Neuronal stem cell (in vitro differentiated cells): ENCODE measurements around the gene NR4A2.

Experiments used
- DNase-seq: peaks from one replicate; pipeline ENCODE4 v3.0.0-alpha.2; 2013; ENCODE audit warnings: low spot score
- H2AFZ ChIP-seq: one replicate; pipeline ENCODE4 v1.6.1; 2013; ENCODE audit warnings: mild to moderate bottlenecking, low read length, inconsistent platforms
- H2AK5ac ChIP-seq: 2 replicates; pipeline ENCODE4 v1.6.1; 2013; ENCODE audit warnings: low read depth, mild to moderate bottlenecking, inconsistent platforms, low read length, moderate library complexity, mixed read lengths
- H2BK120ac ChIP-seq: 2 replicates; pipeline ENCODE4 v1.6.1; 2013; ENCODE audit warnings: low read depth, mild to moderate bottlenecking, inconsistent platforms, low read length, moderate library complexity, mixed read lengths
- H2BK12ac ChIP-seq: one replicate; pipeline ENCODE4 v1.6.1; 2013; ENCODE audit warnings: low read length, inconsistent platforms
- H2BK15ac ChIP-seq: 2 replicates; pipeline ENCODE4 v1.6.1; 2013; ENCODE audit warnings: mild to moderate bottlenecking, low read length, inconsistent platforms, mixed read lengths
- H2BK5ac ChIP-seq: one replicate; pipeline ENCODE4 v1.6.1; 2013; ENCODE audit warnings: inconsistent platforms, mild to moderate bottlenecking, low read length, moderate library complexity
- H3K14ac ChIP-seq: one replicate; pipeline ENCODE4 v1.6.1; 2013; ENCODE audit warnings: low read length, inconsistent platforms
- H3K18ac ChIP-seq: 2 replicates; pipeline ENCODE4 v1.6.1; 2013; ENCODE audit warnings: low read length, inconsistent platforms
- H3K23ac ChIP-seq: 2 replicates; pipeline ENCODE4 v1.6.1; 2013; ENCODE audit warnings: low read depth, mild to moderate bottlenecking, mixed read lengths, low read length, inconsistent platforms; ENCODE audit not compliant: poor library complexity
- H3K27ac ChIP-seq: replicated peaks from 3 replicates; pipeline ENCODE4 v1.5.1; 2013; ENCODE audit warnings: low read length, inconsistent platforms
- H3K27me3 ChIP-seq, 3 experiments: 2 replicates each; pipeline ENCODE4 v1.6.1; 2013; ENCODE audit warnings: low read length in 3 of 3, mild to moderate bottlenecking in 2 of 3, inconsistent platforms in 1 of 3, low read depth in 1 of 3, mixed read lengths in 1 of 3, moderate library complexity in 1 of 3; ENCODE audit not compliant: control insufficient read depth in 3 of 3, insufficient read depth in 3 of 3
- H3K36me3 ChIP-seq, 2 donors: replicated peaks in 1 of 2; 2 replicates each; pipeline ENCODE4 v1.6.1; 2013; ENCODE audit warnings: low read length in 2 of 2; ENCODE audit not compliant: control insufficient read depth in 2 of 2, insufficient read depth in 2 of 2
- H3K4ac ChIP-seq: 2 replicates; pipeline ENCODE4 v1.6.1; 2013; ENCODE audit warnings: inconsistent platforms, mild to moderate bottlenecking, low read length, moderate library complexity
- H3K4me1 ChIP-seq, 2 donors: 1 replicate in 1 of 2; 2 replicates in 1 of 2; pipeline ENCODE4 v1.6.1; 2013; ENCODE audit warnings: low read length in 2 of 2, low read depth in 1 of 2; ENCODE audit not compliant: control insufficient read depth in 2 of 2, insufficient read depth in 1 of 2
- H3K4me2 ChIP-seq: one replicate; pipeline ENCODE4 v1.6.1; 2013; ENCODE audit warnings: mild to moderate bottlenecking, low read length, inconsistent platforms; ENCODE audit not compliant: insufficient read depth, poor library complexity, severe bottlenecking
- H3K4me3 ChIP-seq, 2 donors: 2 replicates each; pipeline ENCODE4 v1.5.1; 2013; ENCODE audit warnings: low read length in 2 of 2, mild to moderate bottlenecking in 2 of 2, inconsistent platforms in 1 of 2, moderate library complexity in 1 of 2
- H3K79me1 ChIP-seq: one replicate; pipeline ENCODE4 v1.6.1; 2013; ENCODE audit warnings: low read depth, mild to moderate bottlenecking, inconsistent platforms, low read length, moderate library complexity
- H3K9ac ChIP-seq: one replicate; pipeline ENCODE4 v1.6.1; 2013; ENCODE audit warnings: mild to moderate bottlenecking, low read depth, low read length, inconsistent platforms; ENCODE audit not compliant: poor library complexity
- H3K9me3 ChIP-seq, 2 donors: replicated peaks in 1 of 2; 2 replicates each; pipeline versions ENCODE3 to v1.6.1; 2013; ENCODE audit warnings: low read length in 2 of 2, mild to moderate bottlenecking in 2 of 2, inconsistent platforms in 1 of 2, low read depth in 1 of 2, mixed read lengths in 1 of 2, moderate library complexity in 1 of 2; ENCODE audit not compliant: control insufficient read depth in 2 of 2, insufficient read depth in 1 of 2
- H4K8ac ChIP-seq: one replicate; pipeline ENCODE4 v1.6.1; 2013; ENCODE audit warnings: low read depth, mild to moderate bottlenecking, inconsistent platforms, low read length, moderate library complexity
- H4K91ac ChIP-seq: one replicate; pipeline ENCODE4 v1.6.1; 2013; ENCODE audit warnings: low read length, low read depth, mild to moderate bottlenecking, inconsistent platforms; ENCODE audit not compliant: poor library complexity
- whole genome bisulfite sequencing, 2 donors: extraction: QIAGEN DNeasy Blood & Tissue Kit; methylation state at CpG; one replicate each; pipeline ENCODE4 v1.1.7; 2013; ENCODE audit warnings: missing lambda C conversion rate in 2 of 2, mixed read lengths in 1 of 2; ENCODE audit not compliant: insufficient read length in 2 of 2, insufficient replicate concordance in 1 of 2; ENCODE audit errors: extremely low coverage in 2 of 2; 5-methylcytosine and 5-hydroxymethylcytosine counted together

NR4A2 gene

GRCh38 chr2:156346731-156347130 lies 14.2 kb upstream of the NR4A2 start:
- peaks cover 0 to 2% of the 10 kb centered on the region in 2 donors for H3K4me1 ChIP-seq
- no peaks in the 10 kb centered on the region for H3K79me1 ChIP-seq
- no peak overlapping the region for H3K4ac ChIP-seq
- H3K18ac ChIP-seq = no peak overlapping the region
- H2BK15ac ChIP-seq = no peak overlapping the region
- no peaks in the 10 kb centered on the region for H3K36me3 ChIP-seq
- no peak overlapping the region for H2AK5ac ChIP-seq
- no peak overlapping the region for H3K4me3 ChIP-seq
- peaks cover 0 to 3% of the 10 kb centered on the region in 2 donors for H3K9me3 ChIP-seq
- no CpG with 5 or more reads among the region's 4 CpGs for WGBS, 2 donors
- DNase-seq = no peak
- H3K9ac ChIP-seq = no peak overlapping the region
- H2BK120ac ChIP-seq = no peak overlapping the region
- no peak overlapping the region for H3K14ac ChIP-seq
- H3K23ac ChIP-seq = no peak overlapping the region
- H4K8ac ChIP-seq = no peak overlapping the region
- H3K27me3 ChIP-seq = peaks cover 0 to 26% (median 0%) of the 10 kb centered on the region in 3 experiments
- H3K27ac ChIP-seq = no peak overlapping the region
- no peak overlapping the region for H2AFZ ChIP-seq
- no peak overlapping the region for H4K91ac ChIP-seq
- H3K4me2 ChIP-seq = no peak overlapping the region
- no peak overlapping the region for H2BK5ac ChIP-seq
- no peak overlapping the region for H2BK12ac ChIP-seq

DNA sequence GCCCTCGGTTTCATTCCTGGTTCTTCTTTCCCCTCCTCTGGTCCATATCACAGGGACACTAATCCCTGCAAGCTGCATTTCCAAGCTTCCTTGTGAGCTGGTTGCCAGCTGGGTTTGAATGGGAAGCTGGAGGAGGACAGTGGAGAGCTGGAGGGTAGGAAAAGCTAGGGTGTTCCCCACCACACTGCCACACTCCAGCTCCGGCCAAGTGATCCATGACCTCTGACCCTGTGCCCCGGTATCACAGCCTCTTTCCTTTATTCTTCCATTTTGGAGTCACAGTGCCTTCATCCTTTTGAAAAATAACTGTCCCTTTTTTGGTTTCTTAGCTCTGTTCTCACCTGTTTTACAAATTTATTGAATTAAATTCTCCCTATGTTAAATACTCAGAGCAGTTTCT lies 13.1 kb upstream of the NR4A2 start:
- H2BK5ac ChIP-seq = no peak overlapping the region
- H2AFZ ChIP-seq = no peak overlapping the region
- no peak overlapping the region for H3K4ac ChIP-seq
- H3K79me1 ChIP-seq = no peaks in the 10 kb centered on the region
- H2BK120ac ChIP-seq = no peak overlapping the region
- DNase-seq = no peak
- H3K14ac ChIP-seq = no peak overlapping the region
- no peak overlapping the region for H4K91ac ChIP-seq
- H3K23ac ChIP-seq = no peak overlapping the region
- H3K18ac ChIP-seq = no peak overlapping the region
- no peak overlapping the region for H3K27ac ChIP-seq
- no peak overlapping the region for H3K4me2 ChIP-seq
- H3K27me3 ChIP-seq = peaks cover 0 to 26% (median 1%) of the 10 kb centered on the region in 3 experiments
- H2BK15ac ChIP-seq = no peak overlapping the region
- H3K36me3 ChIP-seq = no peaks in the 10 kb centered on the region
- H3K9ac ChIP-seq = no peak overlapping the region
- peaks cover 0 to 2% of the 10 kb centered on the region in 2 donors for H3K4me1 ChIP-seq
- H2BK12ac ChIP-seq = no peak overlapping the region
- H4K8ac ChIP-seq = no peak overlapping the region
- H3K4me3 ChIP-seq = no peak overlapping the region
- H3K9me3 ChIP-seq = peaks cover 0 to 3% of the 10 kb centered on the region in 2 donors
- no peak overlapping the region for H2AK5ac ChIP-seq
- WGBS, 2 donors = no CpG with 5 or more reads among the region's 3 CpGs

DNA sequence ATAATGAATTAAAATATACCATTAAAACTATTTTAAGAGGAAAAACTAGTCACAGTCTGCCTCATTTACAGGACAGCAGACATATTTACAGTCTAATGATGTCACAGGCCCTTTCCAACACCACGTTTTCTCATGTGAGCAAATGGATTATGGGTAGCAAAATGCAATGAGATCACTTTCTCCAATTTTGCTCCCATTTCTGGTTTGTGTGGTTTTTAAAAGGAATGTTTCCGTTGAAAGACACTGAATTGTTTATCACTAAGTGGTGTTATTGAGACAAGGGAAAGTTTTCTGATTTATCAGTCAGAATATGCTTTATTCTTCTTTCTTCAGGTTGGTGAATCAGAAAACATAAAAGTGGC lies 11.4 kb upstream of the NR4A2 start:
- H2BK120ac ChIP-seq = no peak overlapping the region
- no peak overlapping the region for H3K14ac ChIP-seq
- no peaks in the 10 kb centered on the region for H3K9me3 ChIP-seq
- no peak overlapping the region for H3K9ac ChIP-seq
- WGBS, 2 donors = no CpG with 5 or more reads among the region's 2 CpGs
- no peak overlapping the region for H3K23ac ChIP-seq
- no peak overlapping the region for H3K27ac ChIP-seq
- H3K4me3 ChIP-seq = no peak overlapping the region
- H2BK12ac ChIP-seq = no peak overlapping the region
- no peak overlapping the region for H2BK15ac ChIP-seq
- H3K27me3 ChIP-seq = peaks cover 0 to 26% (median 1%) of the 10 kb centered on the region in 3 experiments
- H3K18ac ChIP-seq = no peak overlapping the region
- H3K4ac ChIP-seq = no peak overlapping the region
- no peaks in the 10 kb centered on the region for H3K4me1 ChIP-seq
- H3K4me2 ChIP-seq = no peak overlapping the region
- DNase-seq = no peak
- no peak overlapping the region for H2BK5ac ChIP-seq
- no peak overlapping the region for H4K91ac ChIP-seq
- no peaks in the 10 kb centered on the region for H3K36me3 ChIP-seq
- H3K79me1 ChIP-seq = no peaks in the 10 kb centered on the region
- H2AK5ac ChIP-seq = no peak overlapping the region
- no peak overlapping the region for H2AFZ ChIP-seq
- H4K8ac ChIP-seq = no peak overlapping the region

DNA sequence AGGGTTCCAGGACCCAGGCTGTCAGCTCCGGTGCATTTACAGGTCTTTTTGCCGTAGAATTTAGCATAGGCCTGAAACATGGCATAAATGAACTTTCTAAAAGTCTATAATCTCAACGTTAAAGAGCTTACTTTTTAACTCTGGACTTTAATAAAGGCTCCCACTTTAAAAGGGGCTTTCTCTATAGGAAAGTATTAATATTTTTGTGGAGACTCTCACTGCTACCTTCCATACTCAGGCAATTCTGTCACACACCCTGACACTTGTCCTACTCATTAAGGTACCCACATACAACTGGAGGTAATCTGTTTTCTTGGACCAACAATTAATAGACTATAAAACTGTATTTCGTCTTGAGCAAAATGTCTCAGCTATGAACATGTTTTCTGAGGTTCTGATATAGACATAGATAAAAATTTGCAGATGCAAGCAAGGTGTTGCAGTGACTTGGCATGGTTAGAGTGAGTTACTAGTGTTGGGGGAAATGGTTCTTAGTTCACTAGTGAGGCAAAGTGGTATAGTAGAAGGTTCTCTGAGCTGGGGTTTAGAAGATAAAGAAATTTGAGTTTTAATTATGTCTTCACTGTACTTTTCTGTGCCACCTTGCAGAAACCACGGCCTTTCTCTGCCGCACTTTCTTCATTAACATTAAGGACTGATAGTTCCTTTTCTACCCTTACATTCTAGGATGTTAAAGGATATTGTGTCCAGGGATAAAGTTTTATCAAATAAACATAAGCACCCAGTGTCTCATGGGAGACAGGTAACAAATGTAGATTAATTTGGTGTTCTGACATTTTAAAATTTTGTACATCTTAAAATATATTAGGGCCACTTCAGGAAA lies 10.8 kb upstream of the NR4A2 start:
- Histone ChIP-seq H3K79me1 (no peaks in the 10 kb centered on the region), H2BK120ac (no peak overlapping the region), H3K4me1 (no peaks in the 10 kb centered on the region), H3K4ac (no peak overlapping the region), H3K27me3 (peaks cover 0 to 26% (median 1%) of the 10 kb centered on the region in 3 experiments), H3K4me2 (peak overlapping the region; percentile 85), H3K23ac (no peak overlapping the region), H4K91ac (no peak overlapping the region), H4K8ac (no peak overlapping the region), H3K9ac (no peak overlapping the region), H2BK5ac (no peak overlapping the region), H3K27ac (peak overlapping the region; percentile 92), H3K4me3 (peak overlapping the region; percentile 80 to 81), H2AK5ac (no peak overlapping the region), H2AFZ (peak overlapping the region; percentile 98), H3K18ac (peak overlapping the region; percentile 60), H3K36me3 (no peaks in the 10 kb centered on the region), H3K9me3 (no peaks in the 10 kb centered on the region), H2BK12ac (no peak overlapping the region), H3K14ac (no peak overlapping the region), H2BK15ac (no peak overlapping the region)
- no peak for DNase-seq
- no CpG with 5 or more reads among the region's 6 CpGs for WGBS, 2 donors
